ENCODE measurements around the gene KCNB1.
"Not testable (repeated sequence)": the region's sequence is repeated elsewhere in the genome, so short reads cannot be mapped to it uniquely, and the experiment has no call there.

Gene KCNB1

GRCh38 chr20:49431329-49431728 lies 51.1 kb downstream of the KCNB1 start:
- no peak for DNase-seq

DNA sequence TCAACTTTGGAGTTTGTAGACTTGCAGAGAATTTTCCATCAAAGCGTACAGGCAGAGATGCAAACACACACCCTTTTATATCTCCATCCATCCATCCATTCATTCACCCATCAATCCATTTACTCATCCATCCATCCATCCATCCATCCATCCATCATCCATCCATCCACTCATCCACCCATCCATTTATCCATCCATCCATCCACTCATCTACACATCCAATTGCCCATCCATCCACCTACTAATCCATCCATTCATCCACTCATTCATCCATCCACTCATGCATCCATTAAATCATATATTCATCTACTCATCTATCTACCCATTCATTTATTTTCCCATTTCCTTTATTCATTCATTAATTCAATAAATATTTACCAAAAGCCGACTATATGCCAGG lies 52.1 kb downstream of the KCNB1 start:
- no peak for DNase-seq

- no peak for DNase-seq
Measured at GRCh38 chr20:49427751-49428518, 54.5 kb downstream of the KCNB1 start.

DNA sequence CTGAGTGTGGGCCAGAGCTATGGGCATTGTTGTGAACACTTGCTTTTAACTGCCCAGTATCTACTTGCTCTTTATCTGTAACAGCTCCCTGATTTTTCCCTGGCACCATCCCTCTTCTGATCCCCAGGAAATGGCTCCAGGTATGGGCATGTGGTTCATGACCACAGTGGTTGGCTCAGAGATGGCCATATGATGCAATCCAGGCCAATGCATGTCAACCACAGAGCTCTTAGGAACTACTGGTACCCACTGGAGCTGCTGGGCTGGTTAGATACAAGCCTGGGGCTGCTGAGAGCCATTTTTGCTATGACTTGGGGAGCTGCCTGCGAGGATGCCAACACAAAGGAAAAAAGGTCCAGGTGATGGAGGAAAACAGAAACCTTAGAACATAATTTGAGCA lies 55.6 kb downstream of the KCNB1 start:
- no peak for DNase-seq

- DNase-seq, result no peak
Measured at GRCh38 chr20:49426395-49426794, 56.1 kb downstream of the KCNB1 start.

DNA sequence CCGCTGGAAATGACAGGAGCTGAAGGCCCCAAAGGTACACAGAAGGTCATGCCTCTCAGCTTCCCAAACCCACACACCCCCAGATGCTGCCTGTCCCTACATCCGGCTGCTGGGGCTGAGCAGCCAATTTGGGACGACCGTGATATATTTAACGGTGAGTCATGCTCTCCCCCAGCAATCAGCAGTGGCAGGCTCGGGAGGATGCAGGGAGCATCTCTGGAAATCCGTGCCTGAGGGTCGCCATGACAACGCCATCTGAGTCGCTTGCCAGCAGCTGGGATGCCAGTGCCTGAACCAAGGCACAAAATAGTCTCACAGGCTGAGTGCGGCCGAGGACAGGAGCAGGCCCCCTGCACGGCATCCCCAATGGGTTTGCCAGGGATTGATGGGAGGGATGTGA lies 57.9 kb downstream of the KCNB1 start:
- peak; percentile 59 for DNase-seq

- no peak for DNase-seq
Measured at GRCh38 chr20:49422161-49422560, 60.3 kb downstream of the KCNB1 start.

- no peak for DNase-seq
Measured at GRCh38 chr20:49420811-49421295, 61.6 kb downstream of the KCNB1 start.

DNA sequence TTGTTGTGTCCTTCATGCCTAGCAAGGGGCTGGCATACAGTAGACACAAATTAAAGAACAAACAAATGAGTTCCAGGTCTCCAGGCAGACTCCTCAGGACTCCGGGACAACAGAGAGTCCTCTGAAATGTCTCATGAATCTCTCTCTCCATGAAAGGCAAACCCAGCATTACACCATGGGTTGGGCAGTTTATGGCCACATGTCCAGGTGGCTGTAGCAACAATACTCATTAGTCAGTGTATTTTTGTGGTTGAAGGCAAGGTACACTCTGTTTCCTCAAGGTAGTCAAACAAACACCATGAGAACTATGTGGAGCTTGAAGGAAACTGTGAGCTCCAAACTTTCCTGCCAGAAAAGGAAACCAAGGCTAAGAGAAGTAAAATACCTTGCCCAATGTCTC lies 62.2 kb downstream of the KCNB1 start:
- DNase-seq, result no peak

DNA sequence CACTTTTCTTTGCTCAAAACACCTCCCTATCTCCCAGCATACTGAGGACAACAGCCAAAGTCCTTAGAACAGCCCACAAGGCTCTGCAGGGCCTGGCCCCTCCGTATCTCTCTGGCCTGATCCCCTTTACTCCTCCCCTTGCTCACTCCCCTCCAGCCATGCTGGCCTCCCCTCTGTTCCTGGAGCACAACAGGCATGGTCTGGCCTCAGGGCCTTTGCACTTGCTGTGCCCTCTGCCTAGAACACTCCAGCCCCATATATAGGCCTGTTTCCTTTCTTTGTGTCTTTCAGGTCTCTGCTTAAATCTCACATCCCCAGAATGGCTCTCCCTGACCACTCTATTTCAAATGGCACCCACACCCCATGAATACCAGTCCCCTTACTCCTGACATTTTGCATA lies 62.7 kb downstream of the KCNB1 start:
- DNase-seq, result no peak

DNA sequence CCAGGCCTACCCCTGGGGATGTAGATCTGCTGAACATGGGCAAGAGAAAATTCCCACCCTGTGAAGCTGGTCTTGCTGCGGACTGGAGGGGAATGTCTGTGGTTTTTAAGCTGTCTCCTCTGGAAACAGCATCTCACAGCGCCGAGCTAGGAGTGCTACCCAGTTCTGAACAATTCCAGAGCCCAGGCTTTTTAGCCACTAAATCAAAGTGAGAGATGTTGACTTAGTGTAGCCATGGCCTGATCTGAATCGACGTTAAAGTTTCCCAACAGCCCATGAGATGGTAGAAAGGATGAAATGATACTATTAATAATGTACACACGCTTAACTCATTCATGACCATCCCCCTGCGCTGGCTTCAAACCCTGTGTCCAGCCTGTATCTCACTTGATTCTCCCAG lies 63.7 kb downstream of the KCNB1 start:
- DNase-seq, result no peak

DNA sequence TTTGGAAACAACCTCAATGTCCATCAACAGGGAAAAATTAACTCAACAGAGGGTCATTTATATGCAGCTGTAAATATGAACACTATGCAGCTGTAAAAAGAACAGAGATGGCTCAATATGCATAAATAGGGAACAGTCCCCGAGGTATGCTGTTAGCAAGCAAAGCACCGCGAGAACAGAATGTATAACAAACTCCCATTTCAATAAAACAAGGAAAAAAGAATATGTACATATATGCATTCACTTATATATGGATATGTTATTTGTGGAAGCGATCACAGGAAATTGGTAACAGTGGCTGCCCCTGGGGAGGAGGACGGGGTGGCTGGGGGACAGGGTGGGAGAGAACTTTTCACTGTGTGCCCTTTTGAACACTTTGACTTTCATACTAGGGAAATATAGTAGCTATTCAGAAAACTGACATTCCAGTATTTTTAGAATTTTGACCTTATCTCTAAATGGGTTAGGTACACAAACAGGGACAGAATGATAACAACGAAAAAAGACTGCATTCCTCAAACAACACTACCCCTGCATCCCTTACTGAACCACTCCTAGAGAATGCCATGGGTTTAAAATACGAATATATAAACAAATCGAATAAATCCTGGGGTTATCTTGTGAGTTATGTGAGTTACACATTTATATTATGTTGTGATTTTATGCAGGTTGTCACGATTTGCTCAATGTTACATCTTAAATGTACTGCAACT lies 64.5 kb downstream of the KCNB1 start:
- DNase-seq, result no peak

GRCh38 chr20:49415668-49416044 lies 66.8 kb downstream of the KCNB1 start:
- no peak for DNase-seq

DNA sequence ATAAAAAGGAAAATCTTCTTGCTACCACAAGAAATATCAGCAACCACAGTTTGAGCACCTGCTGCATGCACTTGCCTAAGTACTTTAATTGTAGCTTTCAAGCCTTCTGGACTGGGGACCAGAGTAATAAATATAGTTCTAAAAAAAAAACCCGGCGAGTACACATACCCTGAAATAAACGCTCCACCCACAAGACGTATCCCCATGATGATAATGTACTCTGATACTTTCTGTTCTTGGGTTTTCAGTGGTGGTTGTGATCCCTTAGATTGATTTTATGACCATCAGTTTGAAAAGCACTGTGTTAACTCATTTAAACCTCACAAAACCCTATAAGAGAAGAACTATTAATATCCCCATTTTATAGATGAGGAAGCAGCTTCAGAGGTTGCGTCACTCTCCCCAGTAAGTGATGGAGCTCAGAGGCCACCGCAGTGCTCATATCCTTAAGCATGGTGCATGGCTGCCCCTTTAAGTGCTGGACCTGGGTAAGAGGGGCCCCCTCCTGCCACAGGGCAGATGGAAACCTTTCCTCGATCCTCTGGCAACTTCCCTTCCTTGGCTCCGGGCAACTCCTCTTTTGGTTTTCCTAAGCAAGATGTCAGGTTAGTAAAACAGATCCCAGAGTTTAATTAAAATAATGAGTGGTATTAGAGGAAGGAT lies 67.3 kb downstream of the KCNB1 start:
- DNase-seq, result no peak

GRCh38 chr20:49413677-49414076 lies 68.8 kb downstream of the KCNB1 start:
- no peak for DNase-seq

- DNase-seq, result no peak
Measured at GRCh38 chr20:49412953-49413352, 69.5 kb downstream of the KCNB1 start.

DNA sequence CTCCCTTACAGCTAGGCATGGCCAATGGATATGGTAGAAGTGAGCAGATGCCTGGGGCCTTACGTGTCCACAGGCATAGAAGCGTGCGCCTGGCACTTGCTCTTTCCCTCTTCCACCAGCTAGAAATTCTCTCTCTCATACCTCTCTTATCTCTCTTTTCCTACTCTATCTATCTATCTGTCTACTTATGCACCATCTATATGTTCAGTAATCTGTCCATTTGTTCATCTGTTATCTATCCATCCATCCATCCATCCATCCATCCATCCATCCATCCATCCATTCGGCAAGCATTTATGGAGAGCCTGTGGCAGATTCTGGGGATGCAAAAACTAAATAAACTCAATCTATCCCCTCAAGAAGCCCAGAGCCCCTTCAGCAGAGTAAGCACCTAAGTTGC lies 70.2 kb downstream of the KCNB1 start:
- no peak for DNase-seq

DNA sequence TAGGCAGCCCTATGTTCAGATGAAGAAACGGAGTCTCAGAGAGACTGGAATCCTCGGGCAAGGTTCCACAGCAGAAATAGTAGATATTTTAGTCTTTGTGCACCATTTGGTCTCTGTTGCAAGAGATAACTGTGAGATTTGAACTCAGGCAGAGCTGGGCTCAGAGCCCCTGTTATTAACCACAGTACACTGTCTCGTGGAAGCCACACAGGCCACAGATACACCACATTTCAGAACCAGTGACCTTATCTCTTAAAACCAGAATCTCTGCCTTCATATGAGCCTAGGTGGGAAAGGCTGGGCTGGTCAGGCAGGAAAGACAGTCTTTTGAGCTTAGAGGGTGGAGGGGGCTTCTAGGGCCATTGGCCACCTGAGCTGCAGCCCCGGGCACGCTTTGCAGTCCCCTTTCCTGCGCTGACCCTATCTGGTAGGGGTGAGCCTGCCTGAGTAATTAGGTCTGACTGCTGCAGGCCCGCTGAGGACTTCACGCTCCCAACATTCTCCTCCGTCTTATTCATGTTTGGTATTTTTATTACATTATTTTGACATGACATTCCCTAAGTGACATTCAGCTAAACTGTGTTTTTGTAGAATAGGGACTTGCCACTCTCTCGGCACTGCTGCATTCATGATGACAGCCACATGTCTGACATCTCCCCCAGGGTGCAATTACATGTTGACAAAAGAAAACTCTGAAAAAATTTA lies 71.1 kb downstream of the KCNB1 start:
- DNase-seq, result peak; percentile 39

DNA sequence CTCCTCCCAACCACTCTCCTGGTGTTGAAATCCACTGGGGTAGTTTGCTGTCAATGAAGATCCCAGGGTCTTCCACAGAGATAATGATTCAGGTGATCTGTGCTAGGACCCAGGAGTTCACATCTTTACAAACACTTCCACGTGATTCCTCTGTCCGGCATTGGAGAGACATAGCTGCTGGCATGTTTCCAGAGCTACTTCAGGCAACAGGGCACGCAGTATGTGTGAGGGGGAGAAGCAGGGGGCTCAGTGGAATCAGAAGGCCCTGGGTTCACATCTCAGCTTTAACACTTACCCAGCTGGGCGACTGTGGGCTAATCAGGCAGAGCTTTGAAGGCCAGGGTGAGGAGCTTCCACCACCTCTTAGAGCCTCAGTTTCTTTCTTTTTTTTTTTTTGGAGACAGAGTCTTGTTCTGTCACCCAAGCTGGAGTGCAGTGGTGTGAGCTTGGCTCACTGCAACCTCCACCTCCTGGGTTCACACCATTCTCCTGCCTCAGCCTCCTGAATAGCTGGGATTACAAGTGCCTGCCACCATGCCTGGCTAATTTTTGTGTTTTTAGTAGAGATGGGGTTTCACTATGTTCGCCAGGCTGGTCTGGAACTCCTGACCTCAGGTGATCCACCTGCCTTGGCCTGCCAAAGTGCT lies 72.4 kb downstream of the KCNB1 start:
- DNase-seq, result not testable (repeated sequence)

DNA sequence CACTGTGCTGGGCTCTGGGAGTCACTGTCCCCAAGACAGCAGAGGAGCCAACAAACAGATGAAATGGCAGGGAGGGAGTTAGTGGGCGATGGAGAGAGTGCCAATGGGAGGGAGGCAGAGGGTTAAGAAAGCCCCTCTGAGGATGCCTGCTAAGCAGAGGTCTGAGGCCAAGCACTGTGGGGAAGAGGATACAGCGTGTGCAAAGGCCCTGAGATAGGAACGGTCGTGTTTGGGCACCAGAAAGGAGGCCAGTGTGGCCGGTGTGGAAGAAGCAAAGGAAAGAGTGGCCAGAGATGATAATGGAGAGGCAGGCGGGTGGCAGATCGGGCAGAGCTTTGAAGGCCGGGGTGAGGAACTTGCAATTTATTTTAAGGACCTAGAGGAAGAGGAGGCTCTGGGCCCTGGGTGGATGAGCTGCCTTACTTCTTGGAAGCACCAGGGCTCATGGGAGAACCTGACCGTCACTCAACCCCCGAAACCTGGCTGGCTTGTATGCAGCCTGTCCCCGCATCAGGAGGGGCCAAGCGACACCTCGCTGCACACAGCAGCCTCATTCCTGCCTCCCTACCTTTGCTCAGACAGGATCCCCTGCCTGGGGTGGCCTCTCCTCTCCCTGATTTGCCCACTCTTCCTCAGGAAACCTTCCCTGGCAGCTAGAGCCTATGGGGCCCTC lies 73.0 kb downstream of the KCNB1 start:
- no peak for DNase-seq

- no peak for DNase-seq
Measured at GRCh38 chr20:49408509-49409104, 73.9 kb downstream of the KCNB1 start.

DNA sequence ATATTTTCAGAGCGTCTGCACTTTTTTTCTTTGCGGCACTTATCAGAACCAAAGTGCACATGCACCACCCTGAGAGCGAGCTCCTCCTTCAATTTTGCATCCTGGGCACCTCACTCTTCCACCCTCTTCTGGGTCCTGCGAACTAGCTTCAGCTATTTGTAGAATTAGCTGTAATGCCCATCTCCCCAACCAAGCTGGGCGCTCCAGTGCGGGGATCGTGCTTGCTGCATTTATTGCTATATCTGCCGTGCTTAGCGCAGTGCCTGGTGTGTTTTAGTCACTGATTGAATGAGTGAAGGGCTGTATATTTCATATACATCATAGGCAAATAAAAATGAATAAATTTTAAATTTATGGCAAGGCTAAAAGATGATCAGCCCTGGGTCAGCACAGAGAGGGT lies 75.8 kb downstream of the KCNB1 start:
- DNase-seq, result no peak
